Neural cell (in vitro differentiated cells): Measurements from ENCODE around the gene CLCN5. TPM values are rescaled to one million over a fixed set of nuclear protein-coding genes. Genes with fewer than 3 reads are reported as not detected.
A peak's percentile ranks its signal among the peaks of the same experiment; 100 is the strongest.

Experiments
- H2AFZ ChIP-seq: fragments of 200-600, 300-800 bp; sonication (generic), shearing (Covaris generic); 2 replicates; pipeline ENCODE4 v1.6.0; 2014; ENCODE audit warnings: low read depth, mild to moderate bottlenecking, antibody characterized with exemption, low read length, moderate library complexity
- H3F3A ChIP-seq: fragments of 200-600 bp; shearing (Covaris generic); 2 replicates; pipeline ENCODE4 v1.6.1; 2016; ENCODE audit warnings: mild to moderate bottlenecking, moderate library complexity, mixed read lengths, antibody characterized with exemption, low read length; ENCODE audit not compliant: insufficient read depth, poor library complexity, severe bottlenecking
- H3K27ac ChIP-seq: fragments of 200-600, 300-800 bp; sonication (generic), shearing (Covaris generic); 2 replicates; pipeline ENCODE4 v1.5.1; 2014; ENCODE audit warnings: mild to moderate bottlenecking, low read length, moderate library complexity
- H3K27me3 ChIP-seq: fragments of 300-800, 200-600 bp; sonication (generic), shearing (Covaris generic); 2 replicates; pipeline ENCODE4 v1.6.0; 2014; ENCODE audit warnings: mild to moderate bottlenecking, low read depth, low read length, moderate library complexity; ENCODE audit not compliant: insufficient read depth
- H3K36me3 ChIP-seq: fragments of 300-800, 200-600 bp; sonication (generic), shearing (Covaris generic); 2 replicates; pipeline ENCODE4 v1.5.1; 2014; ENCODE audit warnings: mild to moderate bottlenecking, antibody characterized with exemption, low read length, moderate library complexity; ENCODE audit not compliant: insufficient read depth
- H3K4me2 ChIP-seq: fragments of 300-800, 200-600 bp; sonication (generic), shearing (Covaris generic); 2 replicates; pipeline ENCODE4 v1.6.0; 2014; ENCODE audit warnings: mild to moderate bottlenecking, low read length
- H3K4me3 ChIP-seq: fragments of 300-800, 200-600 bp; sonication (generic), shearing (Covaris generic); 2 replicates; pipeline ENCODE4 v1.5.1; 2014; ENCODE audit warnings: mild to moderate bottlenecking, low read length, moderate library complexity
- H3K79me2 ChIP-seq: fragments of 200-600 bp; shearing (Covaris generic); replicated peaks from 2 replicates; pipeline ENCODE4 v1.6.0; 2014; ENCODE audit warnings: mild to moderate bottlenecking, low read length, moderate library complexity; ENCODE audit not compliant: insufficient read depth
- H3K9ac ChIP-seq: fragments of 300-800, 200-600 bp; sonication (generic), shearing (Covaris generic); 2 replicates; pipeline ENCODE4 v1.6.1; 2016; ENCODE audit warnings: mild to moderate bottlenecking, low read length, mixed read lengths
- H3K9me2 ChIP-seq: fragments of 200-600 bp; shearing (Covaris generic); 2 replicates; pipeline ENCODE4 v1.6.1; 2016; ENCODE audit warnings: mild to moderate bottlenecking, low read length, mixed read lengths; ENCODE audit not compliant: insufficient read depth
- H3K9me3 ChIP-seq: fragments of 200-600, 300-800 bp; sonication (generic), shearing (Covaris generic); 2 replicates; pipeline ENCODE4 v1.6.1; 2016; ENCODE audit warnings: mild to moderate bottlenecking, mixed run types, low read length, moderate library complexity, mixed read lengths
- H4K20me1 ChIP-seq: fragments of 200-600 bp; shearing (Covaris generic); 2 replicates; pipeline ENCODE4 v1.6.1; 2016; ENCODE audit warnings: mild to moderate bottlenecking, mixed run types; ENCODE audit not compliant: insufficient read depth
- CTCF ChIP-seq: fragments of 450-650 bp; IDR thresholded peaks from 2 replicates; pipeline ENCODE4 v1.5.1; 2014; ENCODE audit warnings: antibody characterized with exemption, mild to moderate bottlenecking, moderate library complexity; ENCODE audit not compliant: poor library complexity, severe bottlenecking
- EP300 ChIP-seq: fragments of 450-650 bp; conservative IDR thresholded peaks from 2 replicates; pipeline ENCODE4 v1.6.1; 2014; ENCODE audit warnings: antibody characterized with exemption, mild to moderate bottlenecking, moderate library complexity; ENCODE audit not compliant: poor library complexity, severe bottlenecking
- EZH2 ChIP-seq: fragments of 200-600, 300-800 bp; shearing (Covaris generic), sonication (generic); IDR thresholded peaks from 2 replicates; pipeline ENCODE4 v1.6.1; 2014; ENCODE audit warnings: antibody characterized with exemption, low read length, borderline replicate concordance, mild to moderate bottlenecking; ENCODE audit not compliant: insufficient read depth, poor library complexity, severe bottlenecking
- MXI1 ChIP-seq: fragments of 450-650 bp; conservative IDR thresholded peaks from 2 replicates; pipeline ENCODE4 v1.6.1; 2014; ENCODE audit warnings: antibody characterized with exemption, mild to moderate bottlenecking; ENCODE audit not compliant: poor library complexity, severe bottlenecking
- POLR2AphosphoS5 ChIP-seq: IDR thresholded peaks from 2 replicates; pipeline ENCODE4 v1.6.1; 2012
- RAD21 ChIP-seq: fragments of 450-650 bp; conservative IDR thresholded peaks from 2 replicates; pipeline ENCODE4 v1.6.1; 2014; ENCODE audit warnings: antibody characterized with exemption, mild to moderate bottlenecking, moderate library complexity
- REST ChIP-seq: IDR thresholded peaks from 2 replicates; pipeline ENCODE4 v1.6.1; 2012; ENCODE audit warnings: borderline replicate concordance
- SMC3 ChIP-seq: fragments of 450-650 bp; conservative IDR thresholded peaks from 2 replicates; pipeline ENCODE4 v1.6.1; 2014; ENCODE audit warnings: antibody characterized with exemption, mild to moderate bottlenecking, moderate library complexity; ENCODE audit not compliant: poor library complexity
- TAF1 ChIP-seq: IDR thresholded peaks from 2 replicates; pipeline ENCODE4 v1.6.1; 2012; ENCODE audit warnings: low read depth
- polyA plus RNA-seq: library from polyadenylated mRNA; depleted of rRNA; stranded (reverse); fragments of >200 nt; gene quantifications from 2 replicates; pipeline ENCODE4 v1.2.3, GENCODE V29; 2014

Gene CLCN5
- polyA plus RNA-seq, 1 donor from 2014 or later: 13.1 TPM

GRCh38 chrX:49878834-49879655, 43.4 kb upstream of the CLCN5 start, which contains the start of gene USP27X:
Gene USP27X, plus strand, starts transcription at chrX:49879484. Its CDS starts 824 bp downstream, at chrX:49880308.
- Histone ChIP-seq H4K20me1 (no peaks in the 10 kb centered on the region), H3K36me3 (no peaks in the 10 kb centered on the region), H3K9me2 (no peaks in the 10 kb centered on the region), H3K4me2 (peak within 1 kb of the TSS; percentile 51), H3K79me2 (peaks cover 16% of the 10 kb centered on the region), H3K27ac (peak within 1 kb of the TSS; percentile 79), H2AFZ (peak within 1 kb of the TSS; percentile 8), H3K9me3 (no peaks in the 10 kb centered on the region), H3K9ac (peak within 1 kb of the TSS; percentile 80), H3K27me3 (no peaks in the 10 kb centered on the region), H3F3A (no peaks in the 10 kb centered on the region), H3K4me3 (peak within 1 kb of the TSS; percentile 72)
- TF ChIP-seq RAD21 (peak; percentile 57), CTCF (peak; percentile 85), SMC3 (peak; percentile 73), MXI1 (no peak), EP300 (peak; percentile 44), TAF1 (no peak)

- H3K27ac ChIP-seq: peak overlapping the region; percentile 79
- no peaks in the 10 kb centered on the region for H4K20me1 ChIP-seq
- H2AFZ ChIP-seq: no peak overlapping the region
- H3K4me3 ChIP-seq: peak overlapping the region; percentile 72
- H3K4me2 ChIP-seq: peak overlapping the region; percentile 51
- H3F3A ChIP-seq: no peaks in the 10 kb centered on the region
- peak overlapping the region; percentile 80 for H3K9ac ChIP-seq
- H3K9me2 ChIP-seq: no peaks in the 10 kb centered on the region
- TF ChIP-seq CTCF: no peak
- TF ChIP-seq EP300: no peak
- TF ChIP-seq EZH2: no peak
- no peak for TF ChIP-seq REST
- no peak for TF ChIP-seq SMC3
- TF ChIP-seq RAD21: no peak
- TF ChIP-seq POLR2AphosphoS5: no peak
- TF ChIP-seq TAF1: no peak
- TF ChIP-seq MXI1: no peak
- H3K27me3 ChIP-seq: no peaks in the 10 kb centered on the region
- no peaks in the 10 kb centered on the region for H3K9me3 ChIP-seq
- H3K79me2 ChIP-seq: peaks cover 16% of the 10 kb centered on the region
- no peaks in the 10 kb centered on the region for H3K36me3 ChIP-seq
Observed at GRCh38 chrX:49879656-49880277, 42.6 kb upstream of the CLCN5 start.
